Coronary artery (tissue), 2 donors: ENCODE results near the gene NUBP1.

Experiments
- DNase-seq: peaks from one replicate; pipeline ENCODE4 v3.0.0-alpha.2; 2017; ENCODE audit warnings: low spot score
- H3K27ac ChIP-seq, 2 donors: fragments of 200-600 bp; sonication (generic); one replicate each; pipeline ENCODE4 v1.5.1; 2016 to 2019
- H3K4me3 ChIP-seq: fragments of 200-600 bp; sonication (generic); 2 replicates; pipeline ENCODE4 v1.5.1; 2016; ENCODE audit warnings: mild to moderate bottlenecking, moderate library complexity
- CTCF ChIP-seq: fragments of 200-600 bp; sonication (generic); IDR thresholded peaks from one replicate; pipeline ENCODE4 v1.5.1; 2019; ENCODE audit warnings: antibody characterized with exemption

Gene NUBP1

GRCh38 chr16:10728003-10728887 is 15.4 kb upstream of the NUBP1 start:
- TF ChIP-seq CTCF: no peak
- no peak overlapping the region for H3K27ac ChIP-seq
- DNase-seq: no peak
- no peak overlapping the region for H3K4me3 ChIP-seq

GRCh38 chr16:10729104-10730048 is 14.3 kb upstream of the NUBP1 start:
- no peak overlapping the region for H3K27ac ChIP-seq
- no peak for DNase-seq
- H3K4me3 ChIP-seq: no peak overlapping the region
- TF ChIP-seq CTCF: no peak

GRCh38 chr16:10731790-10732189 is 11.9 kb upstream of the NUBP1 start:
- H3K27ac ChIP-seq: no peak overlapping the region
- no peak for DNase-seq
- H3K4me3 ChIP-seq: no peak overlapping the region
- no peak for TF ChIP-seq CTCF

- peak overlapping the region; percentile 13 for H3K4me3 ChIP-seq
- peak; percentile 88 for TF ChIP-seq CTCF
- H3K27ac ChIP-seq: peak overlapping the region; percentile 89 to 90
- no peak for DNase-seq
Measured at GRCh38 chr16:10737068-10737625, 6.5 kb upstream of the NUBP1 start.

- no peak overlapping the region for H3K4me3 ChIP-seq
- DNase-seq: peak; percentile 92
- H3K27ac ChIP-seq: peak overlapping the region; percentile 79 to 90
- TF ChIP-seq CTCF: no peak
Measured at GRCh38 chr16:10738231-10739077, 5.2 kb upstream of the NUBP1 start.
